HepG2 (cell line): ENCODE results near the gene RIPOR3. TPM values are rescaled to one million over a fixed set of nuclear protein-coding genes. Genes with fewer than 3 reads are reported as not detected.
A peak's percentile ranks its signal among the peaks of the same experiment; 100 is the strongest.

Experiments used
- ATF6 ChIP-seq: sonication (generic); formaldehyde crosslinking; conservative IDR thresholded peaks from 2 replicates; pipeline ENCODE4 v1.4.0; 2020; ENCODE audit warnings: missing genetic modification reagents
- GLMP ChIP-seq: sonication (generic); formaldehyde crosslinking; IDR thresholded peaks from 2 replicates; pipeline ENCODE4 v1.9.0; 2021; ENCODE audit warnings: missing genetic modification reagents, mild to moderate bottlenecking, borderline replicate concordance
- HOXD1 ChIP-seq: sonication (generic); formaldehyde crosslinking; IDR thresholded peaks from 2 replicates; pipeline ENCODE4 v1.5.0; 2020; ENCODE audit warnings: missing genetic modification reagents
- KDM1A ChIP-seq: IDR thresholded peaks from 2 replicates; pipeline ENCODE4 v1.6.1; 2016; ENCODE audit warnings: missing compliant biosample characterization
- NR0B2 ChIP-seq: sonication (generic); formaldehyde crosslinking; IDR thresholded peaks from 2 replicates; pipeline ENCODE4 v1.4.0; 2020; ENCODE audit warnings: mild to moderate bottlenecking, missing genetic modification reagents
- RARG ChIP-seq: sonication (generic); formaldehyde crosslinking; IDR thresholded peaks from 2 replicates; pipeline ENCODE4 v1.4.0; 2020; ENCODE audit warnings: low read depth, mild to moderate bottlenecking, missing genetic modification reagents
- SP2 ChIP-seq: sonication (generic); formaldehyde crosslinking; IDR thresholded peaks from 2 replicates; pipeline ENCODE4 v1.5.1; 2020; ENCODE audit warnings: mild to moderate bottlenecking, missing genetic modification reagents
- TAF1 ChIP-seq: sonication (generic); formaldehyde crosslinking; IDR thresholded peaks from 2 replicates; pipeline ENCODE4 v1.4.0; 2020; ENCODE audit warnings: missing genetic modification reagents
- TCF7L2 ChIP-seq: IDR thresholded peaks from 2 replicates; pipeline ENCODE4 v1.6.1; 2011; ENCODE audit warnings: mild to moderate bottlenecking, low read depth, low read length, moderate library complexity
- ZNF136 ChIP-seq: sonication (generic); formaldehyde crosslinking; IDR thresholded peaks from 2 replicates; pipeline ENCODE4 v1.8.1; 2022; ENCODE audit warnings: low read depth, mild to moderate bottlenecking, moderate library complexity, missing genetic modification reagents
- ZNF18 ChIP-seq: sonication (generic); formaldehyde crosslinking; IDR thresholded peaks from 2 replicates; pipeline ENCODE4 v1.8.0; 2022; ENCODE audit warnings: mild to moderate bottlenecking, missing genetic modification reagents; ENCODE audit not compliant: insufficient replicate concordance
- ZNF276 ChIP-seq: sonication (generic); formaldehyde crosslinking; IDR thresholded peaks from 2 replicates; pipeline ENCODE4 v1.4.0; 2020; ENCODE audit warnings: mild to moderate bottlenecking, low read depth, missing genetic modification reagents
- ZNF30 ChIP-seq: sonication (generic); formaldehyde crosslinking; IDR thresholded peaks from 2 replicates; pipeline ENCODE4 v1.5.0; 2020; ENCODE audit warnings: mild to moderate bottlenecking, missing genetic modification reagents
- ZNF333 ChIP-seq: sonication (generic); formaldehyde crosslinking; IDR thresholded peaks from 2 replicates; pipeline ENCODE4 v1.4.0; 2020; ENCODE audit warnings: mild to moderate bottlenecking, missing genetic modification reagents, borderline replicate concordance
- ZNF431 ChIP-seq: sonication (generic); formaldehyde crosslinking; IDR thresholded peaks from 2 replicates; pipeline ENCODE4 v1.9.0; 2022; ENCODE audit warnings: missing genetic modification reagents, low read depth, mild to moderate bottlenecking, borderline replicate concordance
- ZZZ3 ChIP-seq: sonication (generic); formaldehyde crosslinking; IDR thresholded peaks from 2 replicates; pipeline ENCODE4 v1.4.0; 2020; ENCODE audit warnings: missing genetic modification reagents, mild to moderate bottlenecking, borderline replicate concordance
- polyA plus RNA-seq, 8 experiments: library from polyadenylated mRNA; depleted of rRNA in 3 of 8; stranded (reverse) in 7 of 8; unstranded in 1 of 8; fragments of >200 nt; fragmentation: Illumina TruSeq in 4 of 8; extraction: Trizol in 4 of 8; gene quantifications; 2 replicates each; pipeline versions ENCODE4 v1.2.1 to v1.2.3, GENCODE V29; 2011 to 2016; ENCODE audit warnings: low read depth in 4 of 8, missing spikeins in 1 of 8, mixed read lengths in 1 of 8; ENCODE audit not compliant: insufficient read depth in 1 of 8
- total RNA-seq, 5 experiments: library from RNA; depleted of rRNA; stranded (reverse); fragments of >200 nt; fragmentation: Illumina TruSeq; extraction: Trizol; gene quantifications; 2 replicates each; pipeline ENCODE4 v1.2.3, GENCODE V29; 2016; ENCODE audit warnings: low read depth in 1 of 5
- TF ChIP-seq, protein P1 (sequence below): sonication (generic); formaldehyde crosslinking; IDR thresholded peaks from 2 replicates; pipeline ENCODE4 v1.8.1; 2023; ENCODE audit warnings: mild to moderate bottlenecking, missing genetic modification reagents, borderline replicate concordance
- TF ChIP-seq, protein P2 (sequence below): sonication (generic); formaldehyde crosslinking; IDR thresholded peaks from 2 replicates; pipeline ENCODE4 v1.4.0; 2020; ENCODE audit warnings: mild to moderate bottlenecking, missing genetic modification reagents

RIPOR3 gene
- total and polyA plus RNA-seq, 2 of the 13 experiments (the other 11 are each of a cell fraction or from before 2014, with no cell fraction given) = 0.18 TPM; not detected in 1

DNA sequence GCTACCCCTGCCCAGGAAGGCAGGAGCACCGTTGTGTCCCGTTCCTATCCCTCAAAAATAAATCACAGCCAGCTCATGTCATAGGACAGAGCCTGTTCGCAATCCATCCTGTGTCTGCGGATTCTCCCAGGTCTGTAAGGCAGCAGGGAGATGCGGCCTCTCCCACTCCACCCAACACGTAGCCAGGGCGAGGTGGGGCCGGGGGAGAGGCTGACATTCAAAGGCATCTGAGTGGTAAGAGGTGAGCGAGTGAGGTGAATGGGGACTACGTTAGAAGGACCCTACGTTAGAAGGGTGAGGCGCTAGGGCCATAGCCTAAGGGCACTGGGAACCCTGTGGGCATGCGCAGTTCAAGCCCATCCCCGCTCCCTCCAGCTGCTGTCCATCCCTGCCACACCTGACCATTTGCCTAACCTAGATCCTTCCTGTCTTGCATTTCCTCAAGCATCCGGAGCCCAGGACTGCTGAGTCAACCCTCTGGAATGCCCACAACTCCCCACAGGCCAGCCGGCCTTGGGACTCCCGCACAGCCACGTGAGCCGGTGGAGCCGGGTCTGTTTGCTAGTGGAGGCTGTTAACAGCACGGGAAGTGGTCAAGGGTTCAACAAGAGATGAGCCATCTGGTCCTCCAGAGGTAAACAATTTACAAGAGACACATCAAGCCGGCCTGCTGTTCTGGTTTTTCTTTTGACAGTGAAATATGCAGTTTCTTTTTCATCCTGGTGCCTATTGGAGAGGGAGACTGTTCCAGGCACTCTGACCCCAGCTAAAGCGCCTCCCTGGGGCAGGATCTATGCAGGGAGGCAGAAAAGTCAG, 45.9 kb downstream of the RIPOR3 start (continued):
- TF ChIP-seq ZNF18 (CRISPR knock-in tag) = peak; percentile 69
- TF ChIP-seq TCF7L2 = no peak
- peak; percentile 76; the same call in 1 of the 2 replicates for TF ChIP-seq RARG (CRISPR knock-in tag)
- 0 out of 2 replicates have a peak, but pooled peaks have one; percentile 52 for TF ChIP-seq ZNF333 (CRISPR knock-in tag)
- 0 out of 2 replicates have a peak, but pooled peaks have one; percentile 22 for TF ChIP-seq ZZZ3 (CRISPR knock-in tag)
- peak; percentile 84 for TF ChIP-seq HOXD1 (CRISPR knock-in tag)
- TF ChIP-seq ZNF431 (CRISPR knock-in tag) = 0 out of 2 replicates have a peak, but pooled peaks have one; percentile 65
- TF ChIP-seq GLMP (CRISPR knock-in tag) = no peak
- peak; percentile 83; the same call in 1 of the 2 replicates for TF ChIP-seq NR0B2 (CRISPR knock-in tag)
- peak; percentile 92 for TF ChIP-seq KDM1A (CRISPR knock-in tag)
- TF ChIP-seq ZNF276 = peak; percentile 95
- TF ChIP-seq SP2 (CRISPR knock-in tag) = no peak
- no peak for TF ChIP-seq ATF6 (CRISPR knock-in tag)
- TF ChIP-seq, protein P1, sequence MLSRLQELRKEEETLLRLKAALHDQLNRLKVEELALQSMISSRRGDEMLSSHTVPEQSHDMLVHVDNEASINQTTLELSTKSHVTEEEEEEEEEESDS (CRISPR knock-in tag) = no peak
- TF ChIP-seq, protein P2, sequence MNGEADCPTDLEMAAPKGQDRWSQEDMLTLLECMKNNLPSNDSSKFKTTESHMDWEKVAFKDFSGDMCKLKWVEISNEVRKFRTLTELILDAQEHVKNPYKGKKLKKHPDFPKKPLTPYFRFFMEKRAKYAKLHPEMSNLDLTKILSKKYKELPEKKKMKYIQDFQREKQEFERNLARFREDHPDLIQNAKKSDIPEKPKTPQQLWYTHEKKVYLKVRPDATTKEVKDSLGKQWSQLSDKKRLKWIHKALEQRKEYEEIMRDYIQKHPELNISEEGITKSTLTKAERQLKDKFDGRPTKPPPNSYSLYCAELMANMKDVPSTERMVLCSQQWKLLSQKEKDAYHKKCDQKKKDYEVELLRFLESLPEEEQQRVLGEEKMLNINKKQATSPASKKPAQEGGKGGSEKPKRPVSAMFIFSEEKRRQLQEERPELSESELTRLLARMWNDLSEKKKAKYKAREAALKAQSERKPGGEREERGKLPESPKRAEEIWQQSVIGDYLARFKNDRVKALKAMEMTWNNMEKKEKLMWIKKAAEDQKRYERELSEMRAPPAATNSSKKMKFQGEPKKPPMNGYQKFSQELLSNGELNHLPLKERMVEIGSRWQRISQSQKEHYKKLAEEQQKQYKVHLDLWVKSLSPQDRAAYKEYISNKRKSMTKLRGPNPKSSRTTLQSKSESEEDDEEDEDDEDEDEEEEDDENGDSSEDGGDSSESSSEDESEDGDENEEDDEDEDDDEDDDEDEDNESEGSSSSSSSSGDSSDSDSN (CRISPR knock-in tag) = peak; percentile 85
- TF ChIP-seq ZNF136 = peak; percentile 97
- peak; percentile 62; the same call in 1 of the 2 replicates for TF ChIP-seq TAF1 (CRISPR knock-in tag)
- no peak for TF ChIP-seq ZNF30 (CRISPR knock-in tag)
